SHP77 treated with DMSO at 0.1 percent for 48 hours (cell line): ENCODE data around the gene GM2A.

ENCODE experiments used
- DNase-seq: peaks from one replicate; lab custom pipeline; 2025; lab: John Stamatoyannopoulos, UW

Gene GM2A

DNA sequence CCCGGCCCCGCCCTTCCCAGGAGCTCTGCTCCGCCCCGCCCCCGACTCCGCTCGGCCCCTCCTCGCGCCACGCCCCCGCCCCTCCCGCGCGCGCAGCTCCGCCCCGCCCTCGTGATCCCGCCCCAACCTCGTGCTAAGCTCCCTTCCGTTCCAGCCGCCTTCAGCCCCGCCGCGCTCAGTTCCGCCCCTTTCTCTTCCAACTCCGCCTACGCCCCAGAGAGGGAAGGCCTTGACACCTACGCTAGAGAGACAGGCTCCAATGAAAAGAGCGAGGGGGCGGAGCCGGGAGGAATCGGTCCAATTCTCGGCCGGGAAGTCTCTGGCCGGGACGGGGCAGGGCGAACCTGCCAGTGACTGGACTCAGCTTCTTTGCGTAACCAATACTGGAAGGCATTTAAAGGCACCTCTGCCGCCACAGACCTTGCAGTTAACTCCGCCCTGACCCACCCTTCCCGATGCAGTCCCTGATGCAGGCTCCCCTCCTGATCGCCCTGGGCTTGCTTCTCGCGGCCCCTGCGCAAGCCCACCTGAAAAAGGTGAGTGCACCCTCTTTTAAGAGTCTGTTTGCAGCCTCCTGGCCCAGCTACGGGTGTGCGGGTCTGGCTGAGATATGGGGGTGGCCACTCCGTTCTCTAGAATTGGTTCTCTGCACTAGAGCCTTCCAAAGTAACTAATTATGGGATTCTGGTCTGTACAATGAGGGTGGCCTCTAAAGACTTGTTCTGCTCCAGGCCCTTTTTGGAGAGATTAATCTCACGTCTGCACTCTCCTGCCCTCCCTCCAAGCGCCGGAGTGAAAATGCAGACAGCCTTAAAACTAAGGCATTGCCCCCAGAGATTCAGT, at the start of gene GM2A:
Gene GM2A, plus strand, starts transcription at position 424 of the 843 bp plus-strand sequence. Its CDS starts 32 bp downstream, at position 456.
- DNase-seq = peak; percentile 92

DNA sequence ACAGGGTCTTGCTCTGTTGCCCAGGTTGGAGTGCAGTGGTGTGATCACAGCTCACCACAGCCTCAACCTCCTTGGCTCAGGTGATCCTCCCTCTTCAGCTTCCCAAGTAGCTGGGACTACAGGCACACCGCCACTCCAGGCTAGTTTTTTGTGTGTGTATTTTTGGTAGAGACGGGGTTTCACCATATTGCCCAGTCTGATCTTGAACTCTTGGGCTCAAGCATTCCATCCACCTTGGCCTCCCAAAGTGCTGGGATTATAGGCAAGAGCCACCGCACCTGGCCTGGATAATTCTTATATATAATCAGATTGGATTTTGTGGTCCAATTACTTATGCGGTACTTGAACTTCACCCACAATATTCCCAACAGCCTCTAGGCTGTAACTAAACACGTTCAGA, 48.9 kb upstream of the GM2A start:
- no peak for DNase-seq

DNA sequence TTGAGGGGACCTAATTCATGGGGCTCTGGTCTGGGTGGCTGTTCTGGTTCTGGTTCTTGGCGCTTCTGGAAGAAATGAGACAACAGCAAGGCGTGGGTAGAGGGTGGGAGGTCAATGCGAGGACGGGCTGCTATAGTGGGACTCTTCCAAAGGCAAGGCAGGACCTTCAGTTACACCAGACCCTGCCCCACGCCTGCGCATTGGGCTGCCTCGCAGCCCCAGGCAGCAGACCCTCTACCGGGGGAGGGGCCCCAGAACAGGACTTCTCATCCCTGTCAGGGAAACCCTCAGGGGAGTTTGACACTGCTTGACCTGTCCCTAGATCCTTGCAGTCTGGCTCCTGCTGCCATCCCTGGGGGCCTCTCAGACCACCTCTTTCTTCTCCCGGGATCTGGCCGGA, 47.6 kb upstream of the GM2A start:
- no peak for DNase-seq

DNA sequence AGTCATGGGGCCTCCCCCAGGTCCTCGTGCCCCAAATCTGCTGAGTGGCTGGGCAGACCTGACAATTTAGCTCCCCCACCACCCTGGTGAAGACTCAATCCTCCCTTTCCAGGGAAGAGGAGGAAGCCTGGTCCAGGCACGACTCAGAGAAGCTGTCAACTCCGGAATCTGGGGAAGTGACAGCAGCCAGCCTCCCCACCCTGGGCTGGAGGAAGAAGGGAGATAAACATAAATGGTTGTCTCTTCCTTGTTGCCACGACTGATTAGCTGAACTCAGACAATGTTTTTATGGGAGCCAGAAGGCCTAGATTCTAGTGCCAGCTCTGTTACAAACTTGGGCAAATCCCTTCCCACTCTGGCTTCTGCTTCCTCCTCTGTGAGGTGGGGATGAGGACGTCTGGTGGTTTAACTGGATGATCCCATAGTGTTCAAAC, 44.5 kb upstream of the GM2A start:
- DNase-seq = no peak

DNA sequence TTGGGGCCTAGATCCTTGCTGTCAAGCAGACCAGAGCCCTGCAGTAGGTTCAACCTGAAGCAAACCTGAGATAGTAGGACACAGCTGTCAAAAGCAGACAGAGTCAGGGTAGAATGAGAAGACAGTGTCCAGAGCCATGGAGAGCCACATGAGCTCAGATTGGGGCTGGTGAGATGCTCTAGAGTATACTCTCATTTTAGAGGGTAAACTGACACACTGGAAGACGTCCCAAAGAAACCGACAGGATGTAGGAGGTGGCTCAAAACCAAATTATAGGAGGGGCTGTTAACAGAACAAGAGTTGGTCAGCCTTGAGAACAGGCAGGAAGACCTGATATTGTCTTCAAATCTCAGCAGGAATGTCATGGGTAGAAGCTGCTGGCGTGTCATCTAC, 40.6 kb upstream of the GM2A start:
- no peak for DNase-seq

DNA sequence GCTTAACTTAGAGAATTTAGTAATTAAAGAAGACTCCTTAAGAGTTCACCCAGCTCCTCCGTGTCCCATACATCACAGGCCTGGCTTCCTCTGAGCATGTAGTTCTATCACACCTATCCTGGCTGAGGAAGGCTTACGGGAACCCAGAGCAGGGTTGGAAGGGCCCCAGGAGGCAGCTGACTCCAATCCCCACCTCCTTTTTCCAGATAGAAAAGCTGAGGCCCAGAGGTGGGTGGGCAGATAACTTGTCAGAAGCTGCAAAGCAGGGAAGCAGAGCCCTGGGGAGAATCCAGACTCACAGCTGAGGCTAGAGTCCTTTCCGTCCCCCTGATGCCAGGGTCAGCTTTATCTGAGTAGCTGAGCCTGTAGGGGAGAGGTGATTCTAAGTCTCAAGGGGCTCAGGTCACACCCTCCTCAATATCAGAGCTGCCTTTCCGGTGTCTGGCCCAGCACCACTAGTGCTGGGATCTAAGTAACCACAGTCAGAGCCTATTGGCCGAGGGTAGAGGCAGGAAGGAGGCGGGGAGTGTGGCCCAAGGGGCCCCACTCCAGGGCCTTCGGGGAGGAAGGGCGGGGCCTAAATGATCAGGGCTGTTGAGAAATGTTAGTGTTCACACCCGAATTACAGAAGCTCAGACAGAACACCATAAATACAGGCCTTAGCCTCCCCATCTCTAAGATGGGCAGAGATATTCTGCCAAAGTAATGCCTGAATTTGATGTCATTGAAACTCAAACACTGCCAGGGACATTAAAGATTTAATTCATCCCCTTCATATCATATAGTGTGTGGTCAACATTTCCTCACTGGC, 39.0 kb upstream of the GM2A start:
- no peak for DNase-seq

DNA sequence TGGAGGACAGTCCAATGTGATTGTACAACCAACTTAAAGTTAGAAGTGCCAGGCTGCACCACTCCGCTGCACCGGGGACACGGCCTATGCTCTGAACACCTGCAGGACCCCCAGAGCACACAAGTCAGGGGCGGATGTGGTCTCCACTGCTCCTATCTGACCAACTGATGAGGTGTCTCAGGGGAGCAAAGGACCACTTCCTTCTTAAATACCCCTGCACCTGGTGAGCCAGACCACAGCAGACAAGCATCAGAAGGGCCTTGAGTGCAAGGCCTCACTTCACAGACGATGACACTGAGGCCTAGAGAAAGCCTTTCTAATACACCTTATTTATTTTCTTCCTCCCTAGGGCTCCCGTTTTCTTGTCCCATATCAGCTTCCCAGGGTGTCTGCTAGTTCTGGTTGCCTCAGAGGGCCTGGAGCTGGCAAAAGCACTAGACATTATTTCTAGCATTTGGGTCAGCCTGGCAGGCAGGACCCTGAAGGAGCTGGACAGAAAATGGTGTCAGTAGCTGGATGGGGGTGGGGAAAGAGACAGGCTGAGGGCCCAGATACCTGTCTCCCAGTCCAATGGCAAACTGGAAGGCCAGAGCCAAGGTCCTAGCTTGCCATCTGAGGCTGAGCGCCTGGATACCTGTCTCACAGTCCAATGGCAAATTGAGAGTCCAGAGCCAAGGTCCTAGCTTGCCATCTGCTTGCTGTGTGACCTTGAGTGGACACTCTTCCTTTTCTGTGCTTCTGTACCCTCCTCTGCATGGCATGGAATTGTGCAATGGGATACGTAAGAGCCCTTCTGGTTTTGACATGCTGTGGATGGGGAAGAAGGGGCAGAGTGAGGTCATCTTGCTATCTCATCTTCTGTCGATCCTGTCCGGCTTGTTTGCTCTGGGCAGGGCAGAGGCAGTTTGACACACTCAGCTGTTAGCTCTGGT, 38.1 kb upstream of the GM2A start:
- DNase-seq = no peak

DNA sequence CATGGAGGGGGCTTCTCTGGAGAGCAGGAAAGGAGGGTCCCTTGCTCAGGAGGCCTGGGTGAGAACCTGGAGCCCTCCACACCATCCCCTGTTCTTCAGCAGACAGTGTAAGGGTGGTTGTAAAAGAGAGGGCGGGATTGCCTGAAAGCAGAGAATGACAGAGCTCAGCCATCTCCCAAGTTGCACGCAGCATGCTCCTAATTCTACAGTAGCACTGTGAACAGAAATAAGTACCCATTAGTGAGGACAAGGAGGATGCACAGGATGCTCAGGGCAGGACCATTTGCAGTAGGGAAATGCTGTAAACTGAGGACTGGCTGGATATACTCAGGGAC, 37.5 kb upstream of the GM2A start:
- DNase-seq = no peak

DNA sequence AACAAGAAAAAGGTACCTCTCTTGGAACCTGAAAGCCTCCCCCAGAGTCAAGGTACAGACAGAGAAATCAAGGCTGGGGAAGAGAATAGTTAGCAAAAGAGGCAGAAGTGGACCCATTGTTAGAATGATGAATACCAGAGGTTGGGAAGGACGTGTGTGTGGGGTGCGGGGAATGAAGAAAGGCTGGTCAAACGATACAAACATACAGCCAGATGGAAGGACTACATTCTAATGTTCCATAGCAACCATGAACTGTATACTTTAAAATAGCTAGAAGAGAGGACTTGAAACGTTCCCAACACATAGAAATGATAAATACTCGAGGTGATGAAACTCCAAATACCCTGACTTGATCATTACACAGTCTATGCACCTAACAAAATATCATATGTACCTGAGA, 36.2 kb upstream of the GM2A start:
- no peak for DNase-seq

DNA sequence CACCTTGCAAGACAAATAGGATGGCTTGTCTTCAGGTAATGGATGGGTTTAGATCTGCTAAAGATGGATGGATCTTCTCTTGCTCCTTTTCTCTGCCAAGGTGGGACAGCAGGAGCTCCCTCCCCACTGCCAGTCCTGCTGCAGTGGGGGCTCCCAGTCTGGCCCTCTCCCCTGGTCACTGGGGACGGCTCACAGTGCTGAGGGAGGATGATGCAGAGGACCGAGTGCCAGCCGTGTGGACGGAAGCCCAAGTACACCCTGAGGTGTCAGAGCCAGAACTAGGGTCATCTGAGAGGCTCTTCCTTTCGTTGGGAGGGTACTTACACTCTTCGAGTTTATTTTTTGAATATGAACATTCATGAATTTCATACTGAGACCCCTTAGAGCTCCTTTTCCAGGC, 34.8 kb upstream of the GM2A start:
- no peak for DNase-seq

DNA sequence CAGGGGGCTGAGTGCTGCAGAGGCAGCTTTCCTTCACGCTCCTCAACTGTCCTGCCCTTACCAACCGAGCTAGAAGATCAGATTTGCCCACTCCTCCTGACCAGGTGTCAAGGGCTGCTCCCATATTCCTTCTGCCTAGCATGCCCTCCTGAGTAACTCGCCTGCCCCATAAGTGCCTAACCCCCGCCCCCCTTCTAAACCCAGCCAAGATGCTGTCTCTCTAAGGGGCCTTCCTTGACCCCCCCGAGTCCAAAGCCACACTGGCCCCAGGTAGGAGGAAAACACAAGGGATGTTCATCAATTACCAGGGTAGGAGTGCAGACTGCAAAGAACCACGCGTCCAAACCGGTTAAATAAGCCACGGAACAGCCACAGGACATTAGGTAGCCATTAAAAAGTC, 33.8 kb upstream of the GM2A start:
- no peak for DNase-seq

DNA sequence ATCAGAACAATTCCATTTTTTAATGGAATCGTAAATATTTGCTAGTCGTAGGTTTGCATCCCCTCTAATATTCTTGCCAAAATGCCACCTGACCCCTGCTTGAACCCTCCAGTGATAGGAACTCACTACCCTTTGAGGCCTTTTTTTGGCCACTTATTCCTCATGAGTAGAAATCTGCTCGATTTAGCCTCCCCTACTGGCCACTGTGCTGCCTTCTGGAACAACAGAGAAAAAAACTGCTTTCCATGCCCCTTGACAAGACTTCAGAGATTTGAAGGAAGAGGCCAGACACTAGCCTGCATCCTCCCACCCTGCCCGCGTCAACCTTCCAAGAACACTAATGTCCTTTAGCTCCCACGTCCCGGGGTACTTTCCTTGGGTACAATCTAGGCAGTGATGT, 33.2 kb upstream of the GM2A start:
- DNase-seq = no peak

DNA sequence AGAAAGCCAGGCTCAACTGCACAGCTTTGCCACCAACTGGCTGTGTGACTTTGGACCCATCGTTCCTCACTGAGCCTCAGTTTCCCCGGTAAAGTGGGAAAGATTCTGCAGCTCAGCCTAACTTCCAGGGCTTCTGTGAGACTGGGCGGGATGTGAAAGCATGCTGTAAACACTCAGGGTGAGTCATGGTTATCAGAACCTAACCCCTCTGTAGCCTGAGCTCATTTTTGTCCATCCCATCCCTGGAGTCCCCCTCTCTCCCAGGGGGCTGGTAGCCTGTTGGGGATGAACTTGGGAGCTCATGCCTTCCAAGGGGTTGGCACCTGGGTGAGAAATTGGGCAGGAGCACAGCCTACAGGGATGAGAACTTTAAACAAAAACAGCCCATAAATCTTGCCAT, 31.4 kb upstream of the GM2A start:
- DNase-seq = no peak

DNA sequence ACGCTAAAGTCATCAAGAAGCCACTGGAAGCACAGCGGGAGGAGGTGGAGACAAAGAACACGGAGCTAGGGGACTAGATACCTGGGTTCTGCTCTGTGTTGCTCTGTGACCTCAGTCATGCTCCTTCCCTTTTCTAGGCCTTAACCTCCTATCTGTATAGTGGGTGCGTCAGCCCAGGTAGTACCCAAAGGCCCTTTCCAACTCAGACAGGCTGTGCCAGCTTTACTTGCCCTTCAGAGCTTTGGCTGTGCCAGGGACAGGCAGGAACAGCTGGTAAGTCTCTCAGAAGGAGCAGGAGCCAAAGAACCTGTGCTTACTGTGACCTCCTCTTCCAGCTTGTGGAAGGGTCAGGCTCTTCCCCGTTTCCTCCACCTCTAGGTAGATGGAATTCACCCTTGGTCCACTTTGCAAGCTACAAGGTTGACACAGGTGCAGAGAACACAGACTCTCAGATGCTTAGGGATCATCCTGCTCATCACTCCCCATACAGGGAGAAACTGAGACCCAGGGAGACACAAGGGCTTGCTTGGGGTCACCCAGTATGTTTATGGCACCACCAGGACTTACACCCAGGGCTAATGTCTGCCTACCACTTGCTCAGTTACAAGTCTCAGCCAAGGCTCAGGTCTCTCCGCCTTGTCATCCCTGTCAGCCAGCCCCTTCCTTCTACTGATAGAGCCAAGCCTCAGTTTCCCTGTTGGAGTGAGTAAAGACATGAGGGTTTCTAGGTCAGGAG, 30.8 kb upstream of the GM2A start:
- no peak for DNase-seq

DNA sequence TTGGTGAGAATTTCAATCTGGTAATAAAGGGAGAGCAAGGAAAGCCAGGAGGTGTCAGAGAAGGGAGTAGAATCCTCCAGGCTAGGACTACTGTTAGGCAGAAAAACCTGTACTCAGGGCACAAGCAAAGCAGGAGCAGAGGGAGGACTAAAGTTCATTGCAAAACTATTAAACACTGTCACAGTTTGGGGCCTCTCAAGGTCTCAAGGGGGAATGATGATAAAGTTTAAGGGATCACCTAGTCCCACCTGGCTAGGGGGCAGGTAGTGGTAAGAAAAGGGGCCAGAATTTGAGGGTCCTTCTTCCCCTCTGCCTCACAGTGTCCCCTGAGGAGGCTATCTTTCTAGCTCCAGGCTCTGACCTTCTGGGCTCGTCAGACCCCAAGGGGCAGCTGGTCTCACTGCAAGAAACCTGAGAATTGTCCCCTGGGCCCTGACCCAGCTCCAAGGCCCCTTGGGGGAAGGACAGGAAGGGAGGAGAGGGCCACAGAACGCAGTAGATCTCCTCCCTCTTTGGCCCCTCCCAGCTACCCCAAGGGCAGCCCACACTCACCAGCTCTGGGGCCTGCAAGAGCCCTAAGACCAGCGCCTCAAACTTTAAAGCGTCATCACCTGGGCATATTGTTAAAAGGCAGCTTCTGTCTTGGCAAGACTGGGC, 30.1 kb upstream of the GM2A start:
- no peak for DNase-seq

DNA sequence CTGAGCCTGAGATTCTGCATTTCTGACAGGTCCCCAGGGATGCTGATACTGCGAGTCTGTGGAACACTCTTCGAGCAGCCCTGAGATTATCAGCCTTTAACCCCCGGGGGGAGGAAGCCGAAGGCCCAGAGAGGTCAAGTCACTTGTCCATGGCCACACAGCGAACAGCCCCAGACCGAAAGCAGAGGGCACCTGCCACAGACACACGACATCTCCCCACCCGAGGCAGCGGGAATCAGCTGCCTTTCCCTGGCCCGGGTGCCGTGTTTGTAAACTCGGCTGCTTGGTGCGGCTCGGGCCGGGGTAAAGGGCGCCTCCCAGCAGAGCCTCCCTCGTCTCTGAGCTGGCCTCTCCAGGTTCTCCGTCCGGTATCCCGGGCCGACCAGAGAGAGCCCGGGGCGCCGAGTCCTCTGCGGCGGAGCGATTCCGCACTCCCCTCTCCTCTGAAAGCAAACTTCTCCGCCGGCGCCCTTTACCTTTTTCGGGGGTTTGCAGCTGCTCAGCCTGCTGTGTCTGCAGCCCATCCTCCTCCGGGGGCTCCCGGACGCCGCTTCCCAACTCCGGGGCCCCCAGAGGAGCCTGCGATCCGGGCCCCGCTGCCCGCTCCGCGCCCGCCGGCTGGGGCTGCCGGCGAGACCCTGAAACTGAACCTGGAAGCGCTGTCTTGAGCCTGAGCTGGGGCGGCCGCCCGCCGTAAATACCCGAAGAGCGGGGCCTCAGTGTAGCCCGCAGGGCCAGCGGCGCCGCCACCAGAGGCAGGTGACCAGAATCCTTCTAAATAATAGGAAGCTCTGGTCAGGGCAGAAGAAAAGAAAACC, 29.3 kb upstream of the GM2A start, which contains the start of gene CCDC69:
Gene CCDC69, minus strand, starts transcription at position 646 of the 818 bp plus-strand sequence. Its CDS starts 122 bp downstream, at position 524.
- peak; percentile 2 for DNase-seq

DNA sequence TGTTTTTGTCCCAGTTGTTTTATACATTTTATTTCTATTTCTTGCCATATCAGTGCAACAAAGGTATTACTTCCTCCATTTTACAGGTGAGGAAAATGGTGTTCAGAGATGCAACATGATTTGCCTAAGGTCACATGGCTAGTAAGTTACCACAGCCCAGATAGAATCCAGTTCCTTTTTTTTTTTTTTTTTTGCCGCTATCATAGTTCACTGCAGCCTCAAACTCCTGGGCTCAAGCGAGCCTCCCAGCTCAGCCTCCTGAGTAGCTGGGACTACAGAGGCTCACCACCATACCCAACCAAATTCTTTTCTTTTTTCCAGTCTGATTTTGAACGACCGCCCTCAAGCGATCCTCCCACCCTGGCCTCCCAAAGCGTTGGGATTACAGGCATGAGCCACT, 28.6 kb upstream of the GM2A start:
- DNase-seq = no peak

DNA sequence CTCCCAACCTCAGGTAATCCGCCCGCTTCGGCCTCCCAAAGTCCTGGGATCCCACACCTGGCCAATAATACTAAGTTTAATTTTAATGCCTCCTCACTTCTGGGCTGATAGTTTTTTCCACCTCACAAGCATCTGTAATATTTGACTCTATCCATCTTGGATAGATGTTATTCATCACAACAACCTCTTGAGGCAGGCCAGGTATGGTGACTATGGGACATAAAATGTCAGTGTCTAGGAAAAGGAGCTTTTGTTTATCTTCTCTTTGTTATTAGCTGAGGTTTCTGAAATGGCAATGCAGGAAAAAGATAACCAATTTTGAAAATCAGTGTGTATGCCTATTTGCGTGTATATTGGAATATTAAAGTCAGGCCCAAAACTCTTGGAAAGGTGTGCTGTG, 27.9 kb upstream of the GM2A start:
- no peak for DNase-seq

DNA sequence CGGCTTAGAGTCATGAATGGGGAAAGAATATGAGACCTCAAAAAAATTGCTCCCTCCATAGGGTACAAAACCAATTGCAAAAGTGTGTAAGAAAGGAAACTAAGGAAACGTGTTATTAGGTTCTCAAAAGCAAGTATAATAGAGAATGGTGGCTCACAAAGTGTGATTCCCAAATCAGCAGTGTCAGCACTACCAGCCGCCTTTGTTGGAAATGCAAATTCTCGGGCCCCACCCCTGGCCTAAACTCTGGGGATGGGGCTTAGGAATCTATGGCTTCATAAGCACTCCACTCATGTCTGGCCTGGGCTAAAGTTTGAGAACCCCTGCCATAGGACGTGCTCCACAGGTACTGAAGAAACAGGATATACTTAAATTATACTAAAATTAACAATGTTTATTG, 27.5 kb upstream of the GM2A start:
- no peak for DNase-seq

DNA sequence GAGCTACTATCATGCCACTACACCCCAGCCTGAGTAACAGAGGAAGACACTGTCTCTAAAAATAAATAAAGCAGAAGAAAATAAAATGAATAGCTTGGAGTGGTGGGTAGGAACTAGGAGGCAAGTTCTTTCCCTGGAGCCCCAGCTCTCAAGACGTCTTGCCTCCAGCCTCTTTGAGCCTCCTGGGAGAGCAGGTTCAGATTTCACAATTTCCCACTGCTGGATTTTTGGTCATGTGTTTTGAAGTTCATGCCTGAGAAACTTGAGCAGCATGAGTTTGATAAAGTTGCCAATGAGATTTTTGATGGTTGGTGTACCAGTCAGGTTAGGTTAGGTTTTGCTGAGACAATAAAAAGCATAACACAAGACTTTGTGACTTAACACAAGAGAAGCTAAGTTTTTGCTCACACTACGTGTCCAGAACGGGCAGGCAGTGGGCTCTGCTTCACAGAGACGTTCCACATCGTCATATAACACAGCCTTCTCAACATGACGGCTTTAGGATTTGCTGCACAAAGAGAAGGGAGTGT, 25.0 kb upstream of the GM2A start:
- DNase-seq = no peak
